Duodenal mucosa (tissue), 2 donors: ENCODE measurements around the gene CCDC39.
"Not testable (repeated sequence)": the region's sequence is repeated elsewhere in the genome, so short reads cannot be mapped to it uniquely, and the experiment has no call there.

Experiments used
- H3K27ac ChIP-seq: one replicate; pipeline ENCODE4 v1.7.0; 2013; ENCODE audit warnings: low read depth, low read length
- H3K27me3 ChIP-seq, 2 donors: one replicate each; pipeline ENCODE4 v1.7.0; 2013; ENCODE audit warnings: low read length in 2 of 2, control low read depth in 1 of 2; ENCODE audit not compliant: insufficient read depth in 2 of 2, control insufficient read depth in 1 of 2
- H3K36me3 ChIP-seq, 2 donors: one replicate each; pipeline ENCODE4 v1.7.0; 2013; ENCODE audit warnings: low read length in 2 of 2, control low read depth in 1 of 2; ENCODE audit not compliant: insufficient read depth in 2 of 2, control insufficient read depth in 1 of 2
- H3K4me1 ChIP-seq, 2 donors: one replicate each; pipeline ENCODE4 v1.7.0; 2013; ENCODE audit warnings: low read length in 2 of 2, control low read depth in 1 of 2; ENCODE audit not compliant: insufficient read depth in 2 of 2, control insufficient read depth in 1 of 2
- H3K4me3 ChIP-seq, 2 donors: one replicate each; pipeline ENCODE4 v1.7.0; 2013; ENCODE audit warnings: low read length in 2 of 2, low read depth in 1 of 2
- H3K9ac ChIP-seq, 2 donors: one replicate each; pipeline ENCODE4 v1.7.0; 2013; ENCODE audit warnings: low read length in 2 of 2, low read depth in 1 of 2
- H3K9me3 ChIP-seq, 2 donors: one replicate each; pipeline ENCODE4 v1.7.0; 2013; ENCODE audit warnings: low read length in 2 of 2, control low read depth in 1 of 2; ENCODE audit not compliant: control insufficient read depth in 1 of 2

The CCDC39 gene

DNA sequence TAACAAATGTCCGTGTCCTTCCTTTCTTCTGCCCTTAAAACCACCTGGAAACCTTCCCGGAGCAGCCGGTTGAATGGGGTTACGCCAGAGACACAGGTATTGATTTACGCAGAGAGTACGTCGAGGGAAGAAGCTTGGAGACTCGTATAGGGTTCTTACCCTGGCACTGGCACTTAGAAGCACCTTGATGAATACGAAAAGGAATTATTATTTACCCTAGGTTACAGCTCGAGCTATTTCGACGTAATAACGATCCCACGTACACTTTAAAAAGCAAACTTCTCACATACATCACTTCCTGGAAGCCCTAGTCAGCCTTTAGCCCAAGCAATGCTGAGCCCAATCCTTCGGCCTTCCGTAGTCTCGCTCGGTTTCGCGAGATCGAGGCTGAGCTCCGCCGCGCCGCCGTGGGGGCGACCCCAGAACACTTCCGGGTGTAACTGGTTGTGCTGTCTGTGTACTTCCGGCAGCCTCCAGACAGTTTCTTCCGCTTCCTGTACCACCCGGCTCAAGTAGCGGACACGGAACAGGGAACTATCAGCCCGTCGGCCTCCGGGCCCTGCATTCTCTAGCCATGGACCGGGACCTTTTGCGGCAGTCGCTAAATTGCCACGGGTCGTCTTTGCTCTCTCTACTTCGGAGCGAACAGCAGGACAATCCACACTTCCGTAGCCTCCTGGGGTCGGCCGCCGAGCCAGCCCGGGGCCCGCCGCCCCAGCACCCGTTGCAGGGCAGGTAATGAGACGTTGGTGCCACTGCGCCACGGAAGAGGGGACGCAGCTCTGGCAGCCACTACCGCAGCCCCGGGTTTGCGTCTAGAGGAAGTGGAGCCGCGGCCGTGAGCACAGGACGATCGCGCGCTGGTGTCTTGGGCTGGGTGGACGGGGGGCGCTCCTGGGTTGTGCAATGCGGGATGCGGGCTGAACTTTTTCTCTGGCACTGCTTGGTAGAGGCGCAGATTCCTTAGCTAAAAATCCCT lies 77.3 kb downstream of the CCDC39 start, which contains the start of gene TTC14:
TSS of gene TTC14 (plus strand) at position 476 of the 979 bp plus-strand sequence. CDS start at position 575, 99 bp downstream.
- peaks cover 11 to 26% of the 10 kb centered on the region in 2 donors for H3K36me3 ChIP-seq
- H3K9me3 ChIP-seq = no peaks in the 10 kb centered on the region
- peak within 1 kb of the TSS; percentile 92 to 97 for H3K4me3 ChIP-seq
- H3K9ac ChIP-seq = peak within 1 kb of the TSS; percentile 73 to 78
- peak within 1 kb of the TSS; percentile 81 for H3K27ac ChIP-seq
- H3K4me1 ChIP-seq = peaks cover 12 to 13% of the 10 kb centered on the region in 2 donors
- H3K27me3 ChIP-seq = no peaks in the 10 kb centered on the region

GRCh38 chr3:180600473-180600872 lies 78.8 kb downstream of the CCDC39 start:
- H3K27me3 ChIP-seq = peaks cover 0 to 5% of the 10 kb centered on the region in 2 donors
- no peaks in the 10 kb centered on the region for H3K9me3 ChIP-seq
- H3K4me1 ChIP-seq = peaks cover 12 to 13% of the 10 kb centered on the region in 2 donors
- H3K4me3 ChIP-seq = no peak overlapping the region
- no peak overlapping the region for H3K27ac ChIP-seq
- no peak overlapping the region for H3K9ac ChIP-seq
- peaks cover 10 to 12% of the 10 kb centered on the region in 2 donors for H3K36me3 ChIP-seq

DNA sequence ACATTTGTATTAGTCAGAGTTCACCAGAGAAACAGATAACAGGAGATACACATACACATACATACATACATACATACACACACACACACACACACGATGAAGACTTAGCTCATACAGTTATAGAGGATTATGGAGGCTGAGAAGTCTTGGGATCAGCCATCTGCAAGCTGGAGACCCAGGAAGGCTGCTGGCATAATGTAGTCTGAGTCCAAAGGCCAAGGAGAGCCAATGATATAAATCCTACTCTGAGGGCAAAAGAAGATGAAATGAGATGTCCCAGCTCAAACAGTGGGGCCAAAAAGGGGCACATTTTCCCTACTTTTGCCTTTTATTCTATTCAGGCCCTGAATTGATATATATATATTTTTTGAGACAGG lies 83.7 kb downstream of the CCDC39 start:
- Histone ChIP-seq H3K4me1 (no peaks in the 10 kb centered on the region), H3K9ac (no peak overlapping the region), H3K27me3 (peaks cover 0 to 11% of the 10 kb centered on the region in 2 donors)

GRCh38 chr3:180594631-180595558 lies 84.4 kb downstream of the CCDC39 start:
- Histone ChIP-seq H3K27ac (no peak overlapping the region), H3K27me3 (peaks cover 0 to 11% of the 10 kb centered on the region in 2 donors), H3K9me3 (no peaks in the 10 kb centered on the region), H3K36me3 (no peaks in the 10 kb centered on the region), H3K4me1 (no peaks in the 10 kb centered on the region), H3K9ac (no peak overlapping the region), H3K4me3 (no peak overlapping the region)

More for the DNA sequence above, 83.7 kb downstream of the CCDC39 start:
- no peak overlapping the region for H3K27ac ChIP-seq
- H3K4me3 ChIP-seq = no peak overlapping the region
- no peaks in the 10 kb centered on the region for H3K36me3 ChIP-seq
- no peaks in the 10 kb centered on the region for H3K9me3 ChIP-seq

DNA sequence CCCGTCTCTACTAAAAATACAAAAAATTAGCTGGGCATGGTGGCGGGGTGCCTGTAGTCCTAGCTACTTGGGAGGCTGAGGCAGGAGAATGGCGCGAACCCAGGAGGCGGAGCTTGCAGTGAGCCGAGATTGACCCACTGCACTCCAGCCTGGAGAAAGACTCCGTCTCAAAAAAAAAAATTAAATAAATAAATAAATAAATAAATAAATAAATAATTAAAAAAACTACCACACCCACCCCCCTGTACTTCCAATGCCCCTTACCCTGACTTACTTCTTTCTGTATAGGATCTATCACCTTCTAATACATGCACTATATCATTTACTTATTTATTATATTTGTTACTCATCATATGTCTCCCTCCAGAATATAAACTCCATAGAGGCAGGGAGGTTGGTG lies 85.7 kb downstream of the CCDC39 start:
- not testable (repeated sequence) for H3K27ac ChIP-seq, H3K4me1 ChIP-seq, H3K9ac ChIP-seq, H3K4me3 ChIP-seq, H3K36me3 ChIP-seq, H3K9me3 ChIP-seq
- H3K27me3 ChIP-seq = peaks cover 0 to 11% of the 10 kb centered on the region in 2 donors

- Histone ChIP-seq H3K27me3 (peaks cover 0 to 5% of the 10 kb centered on the region in 2 donors), H3K9me3 (no peaks in the 10 kb centered on the region), H3K4me1 (no peaks in the 10 kb centered on the region), H3K27ac (no peak overlapping the region), H3K4me3 (no peak overlapping the region), H3K36me3 (no peaks in the 10 kb centered on the region), H3K9ac (no peak overlapping the region)
Observed at GRCh38 chr3:180590396-180590795, 88.9 kb downstream of the CCDC39 start.

DNA sequence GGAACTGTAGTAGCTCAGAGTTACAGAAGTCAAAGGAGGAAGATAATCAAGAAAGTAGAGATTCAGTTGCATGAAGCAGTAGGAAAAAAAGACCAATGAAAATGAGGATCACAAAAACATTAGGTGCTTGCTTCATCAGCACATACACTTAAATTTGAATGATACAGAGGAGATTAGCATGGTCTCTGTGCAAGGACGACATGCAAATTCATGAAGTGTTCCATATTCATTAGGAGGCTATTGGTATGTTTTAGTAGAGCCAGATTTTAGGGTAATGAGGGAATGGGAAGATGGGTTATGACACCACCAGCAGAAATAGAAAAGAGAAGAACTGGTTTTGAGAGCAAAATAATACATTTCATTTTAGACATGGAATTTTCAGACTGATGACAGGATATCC lies 98.4 kb downstream of the CCDC39 start:
- Histone ChIP-seq H3K27me3 (no peaks in the 10 kb centered on the region), H3K4me3 (no peak overlapping the region), H3K9me3 (no peaks in the 10 kb centered on the region), H3K4me1 (no peaks in the 10 kb centered on the region), H3K36me3 (no peaks in the 10 kb centered on the region), H3K9ac (no peak overlapping the region), H3K27ac (no peak overlapping the region)

DNA sequence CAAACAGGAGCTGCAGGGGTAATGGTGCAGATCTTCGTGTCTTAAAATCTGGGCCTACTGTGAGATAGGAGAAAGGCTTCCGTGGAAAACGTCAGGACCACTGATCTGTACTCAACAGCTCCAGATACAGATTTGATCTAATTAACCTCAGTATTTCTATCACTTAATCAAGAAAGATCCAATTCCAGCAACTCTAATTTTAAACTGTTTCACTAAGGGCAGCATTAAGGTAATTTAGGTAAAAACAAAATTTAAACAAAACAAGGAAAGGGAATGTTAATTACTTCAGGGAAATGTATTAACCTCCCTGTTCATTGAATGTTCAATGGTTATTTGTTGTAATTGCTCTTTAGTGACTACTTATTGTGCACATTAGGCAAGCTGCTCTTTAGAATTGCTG lies 103.7 kb downstream of the CCDC39 start:
- Histone ChIP-seq H3K4me1 (no peaks in the 10 kb centered on the region), H3K36me3 (no peaks in the 10 kb centered on the region), H3K9me3 (no peaks in the 10 kb centered on the region), H3K9ac (no peak overlapping the region), H3K27ac (no peak overlapping the region), H3K4me3 (no peak overlapping the region), H3K27me3 (no peaks in the 10 kb centered on the region)

GRCh38 chr3:180571831-180572598 lies 107.3 kb downstream of the CCDC39 start:
- no peak overlapping the region for H3K9ac ChIP-seq
- no peaks in the 10 kb centered on the region for H3K27me3 ChIP-seq
- H3K36me3 ChIP-seq = no peaks in the 10 kb centered on the region
- H3K27ac ChIP-seq = no peak overlapping the region
- H3K4me3 ChIP-seq = no peak overlapping the region
- H3K4me1 ChIP-seq = no peaks in the 10 kb centered on the region
- no peaks in the 10 kb centered on the region for H3K9me3 ChIP-seq
